Stimulated activated CD4-positive, alpha-beta T cell treated with anti-CD3 and anti-CD28 coated beads, Interleukin-1b, Interleukin-23, amount 100 ng/mL, for 48 hours (primary cell): Measurements from ENCODE around the gene GPS2.
"Not testable (repeated sequence)": the region's sequence is repeated elsewhere in the genome, so short reads cannot be mapped to it uniquely, and the experiment has no call there.

ENCODE experiments used
- DNase-seq: peaks from one replicate; pipeline ENCODE4 v3.0.0-alpha.2; 2020

Gene GPS2

GRCh38 chr17:7336240-7337175 is 21.3 kb upstream of the GPS2 start, which contains the start of gene ACAP1:
Gene ACAP1, plus strand, starts transcription at chr17:7336529. Its CDS starts 206 bp downstream, at chr17:7336735.
- DNase-seq, result peak; percentile 81

GRCh38 chr17:7335765-7336164 is 20.6 kb upstream of the GPS2 start:
- not testable (repeated sequence) for DNase-seq

GRCh38 chr17:7334938-7335538 is 19.9 kb upstream of the GPS2 start:
- no peak for DNase-seq

- DNase-seq, result peak; percentile 58
Measured at GRCh38 chr17:7332600-7333069, 17.5 kb upstream of the GPS2 start.

GRCh38 chr17:7332111-7332510 is 17.0 kb upstream of the GPS2 start:
- DNase-seq, result no peak

- DNase-seq, result no peak
Measured at GRCh38 chr17:7330638-7331015, 15.5 kb upstream of the GPS2 start.

- peak; percentile 84 for DNase-seq
Measured at GRCh38 chr17:7329997-7330637, 15.0 kb upstream of the GPS2 start.

GRCh38 chr17:7329374-7329996 is 14.3 kb upstream of the GPS2 start:
- DNase-seq, result peak; percentile 97

GRCh38 chr17:7328840-7329373 is 13.7 kb upstream of the GPS2 start, which contains the start of gene NEURL4:
Gene NEURL4, minus strand, starts transcription at chr17:7329335. Its CDS starts 23 bp downstream, at chr17:7329312.
- no peak for DNase-seq

- no peak for DNase-seq
Measured at GRCh38 chr17:7328009-7328408, 12.8 kb upstream of the GPS2 start.

- DNase-seq, result no peak
Measured at GRCh38 chr17:7327501-7327900, 12.3 kb upstream of the GPS2 start.

GRCh38 chr17:7327056-7327455 is 11.9 kb upstream of the GPS2 start:
- DNase-seq, result no peak

GRCh38 chr17:7326186-7326585 is 11.0 kb upstream of the GPS2 start:
- no peak for DNase-seq

GRCh38 chr17:7325031-7325528 is 9.9 kb upstream of the GPS2 start:
- DNase-seq, result no peak

- no peak for DNase-seq
Measured at GRCh38 chr17:7324438-7324779, 9.2 kb upstream of the GPS2 start.

- peak; percentile 47 for DNase-seq
Measured at GRCh38 chr17:7323731-7324437, 8.7 kb upstream of the GPS2 start.

GRCh38 chr17:7322520-7323194 is 7.5 kb upstream of the GPS2 start:
- DNase-seq, result no peak

GRCh38 chr17:7321466-7321865 is 6.3 kb upstream of the GPS2 start:
- DNase-seq, result no peak

GRCh38 chr17:7318121-7318860 is 3.1 kb upstream of the GPS2 start:
- no peak for DNase-seq

GRCh38 chr17:7317161-7317803 is 2.1 kb upstream of the GPS2 start:
- no peak for DNase-seq
